ENCODE data around the gene VIL1. TPM values are rescaled to one million over a fixed set of nuclear protein-coding genes. Genes with fewer than 3 reads are reported as not detected.

The VIL1 gene
- total and polyA plus RNA-seq, 9 of the 15 experiments (the other 6 are each of a cell fraction or from before 2014, with no cell fraction given) = 0.51 to 2.7 (median 1.2) TPM

DNA sequence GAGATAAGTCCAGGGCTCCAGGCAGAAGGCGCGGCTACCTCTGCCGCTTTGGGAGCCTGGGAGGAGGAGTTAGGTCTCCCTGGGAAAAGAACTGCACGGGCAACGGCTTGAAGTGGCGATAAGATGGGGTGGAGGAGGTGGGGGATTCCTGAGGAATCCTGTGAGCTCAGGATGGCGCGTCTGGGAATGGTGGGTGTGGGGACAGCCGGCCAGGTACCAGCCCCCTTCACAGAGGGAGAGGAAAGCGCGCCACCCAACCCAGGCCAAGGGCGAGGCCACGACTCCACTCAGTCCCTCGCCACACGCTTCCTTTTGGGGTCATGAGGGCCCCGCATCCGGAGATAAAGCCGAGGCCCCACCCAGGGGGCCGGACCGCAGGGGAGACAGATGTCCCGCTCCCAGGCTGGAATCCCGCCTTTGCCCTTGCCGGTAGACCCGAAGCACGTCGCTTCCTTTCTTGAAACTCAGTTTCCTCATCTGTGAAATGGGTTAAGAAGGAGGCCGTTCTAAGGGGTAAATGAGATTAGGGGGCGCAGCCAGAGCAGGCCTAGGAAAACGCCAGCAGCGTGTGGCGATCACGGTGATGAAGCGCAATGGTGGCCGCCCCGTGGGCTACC is 21.0 kb upstream of the VIL1 start (continued):
- TF ChIP-seq ZNF695 (CRISPR knock-in tag; IDR thresholded peaks at IDR 0.05) = 0 out of 2 replicates have a peak, but pooled peaks have one; percentile 51
- peak; percentile 90 for TF ChIP-seq CTBP1 (IDR thresholded peaks at IDR 0.05; ENCODE audit: borderline replicate concordance)
- 0 out of 2 replicates have a peak, but pooled peaks have one; percentile 13 for TF ChIP-seq ZNF589 (CRISPR knock-in tag; IDR thresholded peaks at IDR 0.05; ENCODE audit: low read depth)
- TF ChIP-seq TOE1 (IDR thresholded peaks at IDR 0.05; ENCODE audit: borderline replicate concordance) = peak; percentile 65; the same call in 1 of the 2 replicates
- no peak for TF ChIP-seq TOE1 (CRISPR knock-in tag; IDR thresholded peaks at IDR 0.05; ENCODE audit: borderline replicate concordance, low read depth)
- TF ChIP-seq, protein P1, sequence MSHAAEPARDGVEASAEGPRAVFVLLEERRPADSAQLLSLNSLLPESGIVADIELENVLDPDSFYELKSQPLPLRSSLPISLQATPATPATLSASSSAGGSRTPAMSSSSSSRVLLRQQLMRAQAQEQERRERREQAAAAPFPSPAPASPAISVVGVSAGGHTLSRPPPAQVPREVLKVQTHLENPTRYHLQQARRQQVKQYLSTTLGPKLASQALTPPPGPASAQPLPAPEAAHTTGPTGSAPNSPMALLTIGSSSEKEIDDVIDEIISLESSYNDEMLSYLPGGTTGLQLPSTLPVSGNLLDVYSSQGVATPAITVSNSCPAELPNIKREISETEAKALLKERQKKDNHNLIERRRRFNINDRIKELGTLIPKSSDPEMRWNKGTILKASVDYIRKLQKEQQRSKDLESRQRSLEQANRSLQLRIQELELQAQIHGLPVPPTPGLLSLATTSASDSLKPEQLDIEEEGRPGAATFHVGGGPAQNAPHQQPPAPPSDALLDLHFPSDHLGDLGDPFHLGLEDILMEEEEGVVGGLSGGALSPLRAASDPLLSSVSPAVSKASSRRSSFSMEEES (CRISPR knock-in tag; IDR thresholded peaks at IDR 0.05) = 0 out of 2 replicates have a peak, but pooled peaks have one; percentile 3
- TF ChIP-seq, protein P2, sequence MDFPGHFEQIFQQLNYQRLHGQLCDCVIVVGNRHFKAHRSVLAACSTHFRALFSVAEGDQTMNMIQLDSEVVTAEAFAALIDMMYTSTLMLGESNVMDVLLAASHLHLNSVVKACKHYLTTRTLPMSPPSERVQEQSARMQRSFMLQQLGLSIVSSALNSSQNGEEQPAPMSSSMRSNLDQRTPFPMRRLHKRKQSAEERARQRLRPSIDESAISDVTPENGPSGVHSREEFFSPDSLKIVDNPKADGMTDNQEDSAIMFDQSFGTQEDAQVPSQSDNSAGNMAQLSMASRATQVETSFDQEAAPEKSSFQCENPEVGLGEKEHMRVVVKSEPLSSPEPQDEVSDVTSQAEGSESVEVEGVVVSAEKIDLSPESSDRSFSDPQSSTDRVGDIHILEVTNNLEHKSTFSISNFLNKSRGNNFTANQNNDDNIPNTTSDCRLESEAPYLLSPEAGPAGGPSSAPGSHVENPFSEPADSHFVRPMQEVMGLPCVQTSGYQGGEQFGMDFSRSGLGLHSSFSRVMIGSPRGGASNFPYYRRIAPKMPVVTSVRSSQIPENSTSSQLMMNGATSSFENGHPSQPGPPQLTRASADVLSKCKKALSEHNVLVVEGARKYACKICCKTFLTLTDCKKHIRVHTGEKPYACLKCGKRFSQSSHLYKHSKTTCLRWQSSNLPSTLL (IDR thresholded peaks at IDR 0.05) = peak; percentile 99
- TF ChIP-seq, protein P3, sequence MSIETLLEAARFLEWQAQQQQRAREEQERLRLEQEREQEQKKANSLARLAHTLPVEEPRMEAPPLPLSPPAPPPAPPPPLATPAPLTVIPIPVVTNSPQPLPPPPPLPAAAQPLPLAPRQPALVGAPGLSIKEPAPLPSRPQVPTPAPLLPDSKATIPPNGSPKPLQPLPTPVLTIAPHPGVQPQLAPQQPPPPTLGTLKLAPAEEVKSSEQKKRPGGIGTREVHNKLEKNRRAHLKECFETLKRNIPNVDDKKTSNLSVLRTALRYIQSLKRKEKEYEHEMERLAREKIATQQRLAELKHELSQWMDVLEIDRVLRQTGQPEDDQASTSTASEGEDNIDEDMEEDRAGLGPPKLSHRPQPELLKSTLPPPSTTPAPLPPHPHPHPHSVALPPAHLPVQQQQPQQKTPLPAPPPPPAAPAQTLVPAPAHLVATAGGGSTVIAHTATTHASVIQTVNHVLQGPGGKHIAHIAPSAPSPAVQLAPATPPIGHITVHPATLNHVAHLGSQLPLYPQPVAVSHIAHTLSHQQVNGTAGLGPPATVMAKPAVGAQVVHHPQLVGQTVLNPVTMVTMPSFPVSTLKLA (conservative IDR thresholded peaks at IDR 0.05) = peak; percentile 56 to 75
- peak; percentile 40; the same call in 1 of the 2 replicates for TF ChIP-seq XRCC5 (IDR thresholded peaks at IDR 0.05; ENCODE audit: low read depth, low read length)
- peak; percentile 61; the same call in 1 of the 2 replicates for TF ChIP-seq TFAP4 (CRISPR knock-in tag; IDR thresholded peaks at IDR 0.05; ENCODE audit: borderline replicate concordance)
- TF ChIP-seq SIRT6 (IDR thresholded peaks at IDR 0.05; ENCODE audit: low read depth, low read length) = no peak
- TF ChIP-seq ZNF197 (CRISPR knock-in tag; IDR thresholded peaks at IDR 0.05; ENCODE audit: low read depth) = 0 out of 2 replicates have a peak, but pooled peaks have one; percentile 50
- no peak for TF ChIP-seq SREBF2 (CRISPR knock-in tag; IDR thresholded peaks at IDR 0.05)
- no peak for TF ChIP-seq PRPF4 (IDR thresholded peaks at IDR 0.05; ENCODE audit: insufficient read depth, low read depth, low read length, poor library complexity, severe bottlenecking)
- TF ChIP-seq SMARCA4 (IDR thresholded peaks at IDR 0.05) = peak; percentile 72
- TF ChIP-seq HMGN3 (IDR thresholded peaks at IDR 0.05; ENCODE audit: borderline replicate concordance, extremely low read depth, insufficient read length, low read depth, low read length) = peak; percentile 95
- peak; percentile 45 for TF ChIP-seq RBBP5 (IDR thresholded peaks at IDR 0.05; ENCODE audit: borderline replicate concordance, insufficient read depth, low read length, poor library complexity, severe bottlenecking)
- TF ChIP-seq ADNP (tag; IDR thresholded peaks at IDR 0.05) = peak; percentile 97
- peak; percentile 48; the same call in 1 of the 2 replicates for TF ChIP-seq L3MBTL2 (IDR thresholded peaks at IDR 0.05)
- TF ChIP-seq MEF2A (IDR thresholded peaks at IDR 0.05; ENCODE audit: control insufficient read depth, low read depth, low read length) = no peak
- peak; percentile 52 for TF ChIP-seq PHF20 (IDR thresholded peaks at IDR 0.05; ENCODE audit: partially characterized antibody)

All from K562 (cell line).